Measurements from ENCODE around the gene CTU2.
A peak's percentile ranks its signal among the peaks of the same experiment; 100 is the strongest.

Gene CTU2

GRCh38 chr16:88662843-88663606 is 43.3 kb upstream of the CTU2 start, which contains the start of gene MVD (continued):
- TF ChIP-seq ZNF580 (tag by site-specific recombination; IDR thresholded peaks at IDR 0.05) (peak; percentile 87; the same call in 1 of the 2 replicates), ZSCAN30 (tag by site-specific recombination; IDR thresholded peaks at IDR 0.05) (peak; percentile 74; the same call in 1 of the 2 replicates), HOXA7 (CRISPR knock-in tag; IDR thresholded peaks at IDR 0.05; ENCODE audit: borderline replicate concordance) (no peak), ZBTB44 (tag by site-specific recombination; IDR thresholded peaks at IDR 0.05) (0 out of 2 replicates have a peak, but pooled peaks have one; percentile 6), ZBTB20 (tag by site-specific recombination; IDR thresholded peaks at IDR 0.05) (peak; percentile 49; the same call in 1 of the 2 replicates), RBAK (tag by site-specific recombination; IDR thresholded peaks at IDR 0.05) (no peak), ZSCAN16 (tag by site-specific recombination; IDR thresholded peaks at IDR 0.05) (peak; percentile 23; the same call in 1 of the 2 replicates), PRDM10 (tag by site-specific recombination; IDR thresholded peaks at IDR 0.05) (peak; percentile 24; the same call in 1 of the 2 replicates), ZNF658 (tag by site-specific recombination; IDR thresholded peaks at IDR 0.05) (no peak), ZBTB8A (tag by site-specific recombination; IDR thresholded peaks at IDR 0.05) (peak; percentile 95), ZNF692 (tag by site-specific recombination; IDR thresholded peaks at IDR 0.05) (peak; percentile 86; the same call in 1 of the 2 replicates), ZNF777 (tag by site-specific recombination; IDR thresholded peaks at IDR 0.05; ENCODE audit: borderline replicate concordance) (peak; percentile 87; the same call in 1 of the 2 replicates), ZNF221 (tag by site-specific recombination; IDR thresholded peaks at IDR 0.05; ENCODE audit: borderline replicate concordance) (no peak), GLIS2 (tag by site-specific recombination; IDR thresholded peaks at IDR 0.05) (peak; percentile 91), GLIS1 (tag by site-specific recombination; IDR thresholded peaks at IDR 0.05) (peak; percentile 98), FEZF1 (tag by site-specific recombination; IDR thresholded peaks at IDR 0.05) (peak; percentile 66), ZNF555 (tag by site-specific recombination; conservative IDR thresholded peaks at IDR 0.05) (no peak), ZNF335 (tag by site-specific recombination; conservative IDR thresholded peaks at IDR 0.05) (peak; percentile 90), PATZ1 (tag by site-specific recombination; IDR thresholded peaks at IDR 0.05) (peak; percentile 87), ZNF239 (tag by site-specific recombination; IDR thresholded peaks at IDR 0.05) (no peak), ZNF280D (tag by site-specific recombination; IDR thresholded peaks at IDR 0.05) (no peak), ZNF76 (tag by site-specific recombination; IDR thresholded peaks at IDR 0.05; ENCODE audit: borderline replicate concordance, low read depth) (0 out of 2 replicates have a peak, but pooled peaks have one; percentile 60), ZNF398 (tag by site-specific recombination; IDR thresholded peaks at IDR 0.05) (no peak)

Measured in HEK293 (cell line).